Caco-2 (cell line): Measurements from ENCODE around the gene PARP16. TPM values are rescaled to one million over a fixed set of nuclear protein-coding genes. Genes with fewer than 3 reads are reported as not detected.

Experiments
- BruUV-seq: library from RNA; stranded (reverse); fragments of 400-500 nt; replicated peaks from 2 replicates; lab custom pipeline; 2021; lab: Mats Ljungman, UMichigan
- CTCF ChIA-PET: fragments of 300-600 bp; sonication (Branson Sonifier 250); formaldehyde crosslinking; loops from one replicate; lab custom pipeline; 2022; ENCODE audit warnings: antibody characterized with exemption; lab: Charles Lee
- POLR2A ChIA-PET: fragments of 300-600 bp; sonication (Branson Sonifier 250); formaldehyde crosslinking; loops from one replicate; lab custom pipeline; 2022; ENCODE audit warnings: antibody characterized with exemption; lab: Charles Lee
- DNase-seq, 2 experiments: peaks; one replicate each; pipeline versions ENCODE4 v3.0.0 to v3.0.0-alpha.2; 2020 to 2022
- H3K27me3 ChIP-seq: replicated peaks from 2 replicates; pipeline ENCODE4 v1.6.0; 2011; ENCODE audit warnings: low read length; ENCODE audit not compliant: control insufficient read depth, insufficient read depth
- H3K36me3 ChIP-seq: 2 replicates; pipeline ENCODE4 v1.5.1; 2011; ENCODE audit warnings: low read length; ENCODE audit not compliant: control insufficient read depth, insufficient read depth
- H3K4me1 ChIP-seq: fragments of 250-450 bp; sonication (Bioruptor Pico); 2 replicates; pipeline ENCODE4 v1.5.1; 2020; ENCODE audit warnings: mild to moderate bottlenecking
- H3K4me3 ChIP-seq: 2 replicates; pipeline ENCODE4 v1.5.1; 2011; ENCODE audit warnings: low read depth, mild to moderate bottlenecking, control low read depth, low read length
- H3K9me3 ChIP-seq: fragments of 250-450 bp; sonication (Bioruptor Pico); 2 replicates; pipeline ENCODE4 v1.5.1; 2020; ENCODE audit warnings: mild to moderate bottlenecking, moderate library complexity
- H3K27ac Mint-ChIP-seq: one replicate; pipeline ENCODE4 v1.8.0; 2022; ENCODE audit warnings: mixed read lengths; ENCODE audit not compliant: unreplicated experiment
- H3K27me3 Mint-ChIP-seq: one replicate; pipeline ENCODE4 v1.8.0; 2022; ENCODE audit warnings: mixed read lengths; ENCODE audit not compliant: insufficient read depth, unreplicated experiment
- H3K36me3 Mint-ChIP-seq: one replicate; pipeline ENCODE4 v1.8.0; 2022; ENCODE audit warnings: mild to moderate bottlenecking, mixed read lengths; ENCODE audit not compliant: insufficient read depth, unreplicated experiment
- H3K4me1 Mint-ChIP-seq: one replicate; pipeline ENCODE4 v1.8.0; 2022; ENCODE audit warnings: low read depth, mixed read lengths; ENCODE audit not compliant: unreplicated experiment
- H3K4me3 Mint-ChIP-seq: one replicate; pipeline ENCODE4 v1.8.0; 2022; ENCODE audit warnings: mild to moderate bottlenecking, moderate library complexity, mixed read lengths; ENCODE audit not compliant: unreplicated experiment
- H3K9me3 Mint-ChIP-seq: one replicate; pipeline ENCODE4 v1.8.0; 2022; ENCODE audit warnings: mixed read lengths; ENCODE audit not compliant: unreplicated experiment
- CTCF ChIP-seq, 2 experiments: fragments of 200-600 bp in 1 of 2; IDR thresholded peaks; 1 replicate in 1 of 2; 2 replicates in 1 of 2; pipeline versions ENCODE4 v1.5.1 to v1.8.0; 2011 to 2022; ENCODE audit warnings: antibody characterized with exemption in 1 of 2, control low read depth in 1 of 2, inconsistent platforms in 1 of 2, low read depth in 1 of 2, low read length in 1 of 2, mild to moderate bottlenecking in 1 of 2, moderate library complexity in 1 of 2; ENCODE audit not compliant: insufficient read depth in 1 of 2, severe bottlenecking in 1 of 2, unreplicated experiment in 1 of 2
- intact Hi-C: fragments of 100-400 bp; cut with micrococcal nuclease; formaldehyde crosslinking; loops from one replicate; pipeline ENCODE4 v1.10.0; 2022; ENCODE audit not compliant: unreplicated experiment
- total RNA-seq: library from RNA; stranded (reverse); gene quantifications from 2 replicates; pipeline ENCODE4 v1.2.3, GENCODE V29; 2022

The PARP16 gene
- total RNA-seq, 1 experiment from 2014 or later, result 6.9 TPM

DNA sequence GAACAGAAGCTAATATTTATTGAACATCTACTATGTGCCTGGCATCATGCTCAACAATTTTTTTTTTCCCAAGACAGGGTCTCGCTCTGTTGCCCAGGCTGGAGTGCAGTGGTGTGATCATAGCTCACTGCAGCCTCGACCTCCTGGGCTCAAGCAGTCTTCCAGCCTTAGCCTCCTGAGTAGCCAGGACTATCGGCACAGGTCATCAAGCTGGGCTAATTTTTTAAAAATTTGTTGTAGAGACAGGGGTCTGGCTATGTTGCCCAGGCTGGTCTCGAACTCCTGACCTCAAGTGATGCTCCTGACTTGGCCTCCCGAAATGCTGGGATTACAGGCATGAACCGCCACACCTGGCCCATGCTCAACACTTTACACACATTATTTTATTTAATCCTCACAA is 39.7 kb downstream of the PARP16 start:
- Mint-ChIP-seq H3K27ac (no peak overlapping the region), H3K27me3 (no peaks in the 10 kb centered on the region), H3K9me3 (no peaks in the 10 kb centered on the region), H3K36me3 (peaks cover 7% of the 10 kb centered on the region), H3K4me3 (no peak overlapping the region), H3K4me1 (no peaks in the 10 kb centered on the region)
- Histone ChIP-seq H3K4me3 (no peak overlapping the region), H3K27me3 (no peaks in the 10 kb centered on the region), H3K36me3 (no peaks in the 10 kb centered on the region), H3K9me3 (no peaks in the 10 kb centered on the region), H3K4me1 (peaks cover 7% of the 10 kb centered on the region; the same call in 1 of the 2 replicates)
- BruUV-seq, result no TSS peak
- ChIA-PET POLR2A (no interaction called here), CTCF (no interaction called here)
- no peak for TF ChIP-seq CTCF (IDR thresholded peaks at IDR 0.05; ENCODE audit: insufficient read depth in 1 of 2, low read depth in 1 of 2, low read length in 1 of 2, severe bottlenecking in 1 of 2, unreplicated experiment in 1 of 2)
- intact Hi-C loops, result no loop called here
- DNase-seq, result no peak

DNA sequence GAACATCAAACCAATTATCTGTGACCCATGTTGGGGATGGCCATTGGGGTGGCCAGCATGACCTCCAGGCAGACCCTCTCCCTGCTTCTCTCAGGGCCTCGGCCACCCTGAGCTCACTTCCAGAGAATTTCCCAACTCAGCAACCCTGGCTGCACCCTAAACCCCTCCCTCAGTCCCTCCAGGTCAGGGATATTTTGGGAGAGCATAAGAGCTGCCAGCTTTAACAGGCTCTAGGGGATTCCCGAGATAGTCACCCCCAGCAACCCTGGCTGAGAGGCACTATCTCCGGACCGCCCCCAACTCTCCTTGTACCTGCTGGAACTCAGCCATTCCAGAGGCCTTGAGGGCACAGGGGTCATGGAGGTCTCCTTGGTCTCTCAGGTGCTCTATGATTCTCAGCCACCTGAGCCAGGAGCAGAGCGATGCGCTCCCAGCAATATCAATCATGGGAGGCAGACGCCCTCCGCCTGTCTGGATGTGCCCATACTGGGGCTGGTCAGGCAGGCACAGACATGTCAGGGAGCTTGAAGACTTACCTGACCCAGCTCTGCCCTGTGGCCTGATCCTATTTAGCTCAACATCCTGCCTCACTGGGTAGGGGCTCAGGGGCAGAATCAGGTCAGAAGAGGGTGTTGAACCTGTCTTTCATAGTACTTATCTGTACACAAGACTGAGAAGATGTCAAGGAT is 40.5 kb downstream of the PARP16 start:
- Histone ChIP-seq H3K4me1 (peaks cover 4% of the 10 kb centered on the region; the same call in 1 of the 2 replicates), H3K9me3 (no peaks in the 10 kb centered on the region), H3K36me3 (no peaks in the 10 kb centered on the region), H3K4me3 (no peak overlapping the region), H3K27me3 (no peaks in the 10 kb centered on the region)
- POLR2A ChIA-PET, result interaction anchor here (0.6 kb wide), 1 partner anchor 10 kb away, joined by 4 read pairs; no protein-coding TSS in a partner anchor
- TF ChIP-seq CTCF (IDR thresholded peaks at IDR 0.05; ENCODE audit: insufficient read depth in 1 of 2, low read depth in 1 of 2, low read length in 1 of 2, severe bottlenecking in 1 of 2, unreplicated experiment in 1 of 2), result no peak
- H3K4me3 Mint-ChIP-seq, result no peak overlapping the region
- no peak for DNase-seq
- peaks cover 7% of the 10 kb centered on the region for H3K36me3 Mint-ChIP-seq
- H3K9me3 Mint-ChIP-seq, result no peaks in the 10 kb centered on the region
- CTCF ChIA-PET, result interaction anchor here (0.9 kb wide), 1 partner anchor 25 kb away, joined by 5 read pairs; no protein-coding TSS in a partner anchor
- H3K27me3 Mint-ChIP-seq, result no peaks in the 10 kb centered on the region
- intact Hi-C loops, result no loop called here
- BruUV-seq, result no TSS peak
- H3K4me1 Mint-ChIP-seq, result no peaks in the 10 kb centered on the region
- no peak overlapping the region for H3K27ac Mint-ChIP-seq

- H3K4me3 Mint-ChIP-seq, result no peak overlapping the region
- H3K9me3 Mint-ChIP-seq, result no peaks in the 10 kb centered on the region
- H3K27me3 Mint-ChIP-seq, result no peaks in the 10 kb centered on the region
- intact Hi-C loops, result no loop called here
- no TSS peak for BruUV-seq
- no peak overlapping the region for H3K27ac Mint-ChIP-seq
- no peaks in the 10 kb centered on the region for H3K9me3 ChIP-seq
- peaks cover under 1% of the 10 kb centered on the region for H3K36me3 Mint-ChIP-seq
- no peaks in the 10 kb centered on the region for H3K27me3 ChIP-seq
- H3K4me1 Mint-ChIP-seq, result no peaks in the 10 kb centered on the region
- no peak for DNase-seq
- H3K36me3 ChIP-seq, result no peaks in the 10 kb centered on the region
- ChIA-PET CTCF (interaction anchor here (0.9 kb wide), 1 partner anchor 26 kb away, joined by 5 read pairs; no protein-coding TSS in a partner anchor), POLR2A (interaction anchor here (0.6 kb wide), 1 partner anchor 11 kb away, joined by 4 read pairs; no protein-coding TSS in a partner anchor)
- no peak for TF ChIP-seq CTCF (IDR thresholded peaks at IDR 0.05; ENCODE audit: insufficient read depth in 1 of 2, low read depth in 1 of 2, low read length in 1 of 2, severe bottlenecking in 1 of 2, unreplicated experiment in 1 of 2)
- no peaks in the 10 kb centered on the region for H3K4me1 ChIP-seq
- H3K4me3 ChIP-seq, result no peak overlapping the region
These were observed 41.4 kb downstream of the PARP16 start for GRCh38 chr15:65245096-65245856.
